H9 (cell line): Measurements from ENCODE around the gene FEN1. TPM values are rescaled to one million over a fixed set of nuclear protein-coding genes. Genes with fewer than 3 reads are reported as not detected.
A peak's percentile ranks its signal among the peaks of the same experiment; 100 is the strongest.

Source experiments
- DNase-seq: peaks from one replicate; pipeline ENCODE4 v3.0.0-alpha.2; 2017
- H2AFZ ChIP-seq: one replicate; pipeline ENCODE4 v1.6.1; 2013; ENCODE audit warnings: mild to moderate bottlenecking, low read length, control low read depth, moderate library complexity
- H2AK5ac ChIP-seq: 2 replicates; pipeline ENCODE4 v1.6.1; 2013; ENCODE audit warnings: low read length, control low read depth, mixed read lengths; ENCODE audit not compliant: insufficient read length
- H2BK120ac ChIP-seq: one replicate; pipeline ENCODE4 v1.6.1; 2013; ENCODE audit warnings: low read depth, mild to moderate bottlenecking, low read length, control low read depth, inconsistent platforms; ENCODE audit not compliant: poor library complexity, severe bottlenecking
- H2BK12ac ChIP-seq: 2 replicates; pipeline ENCODE4 v1.6.1; 2013; ENCODE audit warnings: low read length, control low read depth, mixed read lengths, low read depth; ENCODE audit not compliant: insufficient read length
- H2BK15ac ChIP-seq: 2 replicates; pipeline ENCODE4 v1.6.1; 2013; ENCODE audit warnings: low read depth, low read length, control low read depth
- H2BK20ac ChIP-seq: one replicate; pipeline ENCODE4 v1.6.1; 2013; ENCODE audit warnings: low read depth, mild to moderate bottlenecking, low read length, control low read depth, inconsistent platforms; ENCODE audit not compliant: poor library complexity, severe bottlenecking
- H2BK5ac ChIP-seq: 2 replicates; pipeline ENCODE4 v1.6.1; 2013; ENCODE audit warnings: low read length, control low read depth, mixed read lengths; ENCODE audit not compliant: insufficient read length
- H3K14ac ChIP-seq: 2 replicates; pipeline ENCODE4 v1.6.1; 2013; ENCODE audit warnings: low read length, control low read depth; ENCODE audit not compliant: insufficient read depth
- H3K18ac ChIP-seq: 2 replicates; pipeline ENCODE4 v1.6.1; 2013; ENCODE audit warnings: low read depth, mild to moderate bottlenecking, mixed read lengths, low read length, control low read depth; ENCODE audit not compliant: insufficient read length
- H3K23ac ChIP-seq: 2 replicates; pipeline ENCODE4 v1.6.1; 2013; ENCODE audit warnings: low read length, control low read depth, mixed read lengths, low read depth; ENCODE audit not compliant: insufficient read length
- H3K23me2 ChIP-seq: 2 replicates; pipeline ENCODE4 v1.6.1; 2013; ENCODE audit warnings: low read depth, mild to moderate bottlenecking, mixed read lengths, low read length, control low read depth; ENCODE audit not compliant: insufficient read length, poor library complexity, severe bottlenecking
- H3K27ac ChIP-seq: 2 replicates; pipeline ENCODE4 v1.5.1; 2013; ENCODE audit warnings: low read length, control low read depth, mixed read lengths, low read depth; ENCODE audit not compliant: insufficient read length
- H3K27me3 ChIP-seq: 2 replicates; pipeline ENCODE4 v1.6.1; 2013; ENCODE audit warnings: low read length, control low read depth, inconsistent platforms; ENCODE audit not compliant: insufficient read depth
- H3K4ac ChIP-seq: 2 replicates; pipeline ENCODE4 v1.6.1; 2013; ENCODE audit warnings: low read depth, mild to moderate bottlenecking, control low read depth, inconsistent platforms, low read length, moderate library complexity
- H3K4me1 ChIP-seq: 2 replicates; pipeline ENCODE4 v1.6.1; 2013; ENCODE audit warnings: low read length, control low read depth, inconsistent platforms; ENCODE audit not compliant: insufficient read depth
- H3K4me2 ChIP-seq: 2 replicates; pipeline ENCODE4 v1.6.1; 2013; ENCODE audit warnings: low read length, control low read depth, mixed read lengths; ENCODE audit not compliant: insufficient read length, insufficient read depth
- H3K56ac ChIP-seq: 2 replicates; pipeline ENCODE4 v1.6.1; 2013; ENCODE audit warnings: low read depth, mild to moderate bottlenecking, mixed read lengths, low read length, control low read depth; ENCODE audit not compliant: insufficient read length
- H3K79me1 ChIP-seq: 2 replicates; pipeline ENCODE4 v1.6.1; 2013; ENCODE audit warnings: low read depth, mild to moderate bottlenecking, moderate library complexity, low read length, control low read depth, inconsistent platforms; ENCODE audit not compliant: insufficient read depth, poor library complexity, severe bottlenecking
- H3K79me2 ChIP-seq: 2 replicates; pipeline ENCODE4 v1.6.1; 2013; ENCODE audit warnings: low read length, control low read depth, inconsistent platforms; ENCODE audit not compliant: insufficient read depth
- H3K9ac ChIP-seq: 2 replicates; pipeline ENCODE4 v1.6.1; 2013; ENCODE audit warnings: low read length, control low read depth, mixed read lengths; ENCODE audit not compliant: insufficient read length; ENCODE audit errors: extremely low read depth
- H3K9me3 ChIP-seq: one replicate; pipeline ENCODE4 v1.6.1; 2013; ENCODE audit warnings: low read depth, low read length, inconsistent platforms; ENCODE audit not compliant: control insufficient read depth
- H3T11ph ChIP-seq: one replicate; pipeline ENCODE4 v1.6.1; 2013; ENCODE audit warnings: mild to moderate bottlenecking, low read length, control low read depth, inconsistent platforms
- H4K20me1 ChIP-seq: one replicate; pipeline ENCODE4 v1.6.1; 2013; ENCODE audit not compliant: control insufficient read depth, insufficient read length, insufficient read depth
- H4K5ac ChIP-seq: 2 replicates; pipeline ENCODE4 v1.6.1; 2013; ENCODE audit warnings: low read depth, mild to moderate bottlenecking, mixed read lengths, low read length, control low read depth; ENCODE audit not compliant: insufficient read length
- H4K8ac ChIP-seq: replicated peaks from 2 replicates; pipeline ENCODE4 v1.6.1; 2013; ENCODE audit warnings: low read length, control low read depth, mixed read lengths, low read depth; ENCODE audit not compliant: insufficient read length
- H4K91ac ChIP-seq: 2 replicates; pipeline ENCODE4 v1.6.1; 2013; ENCODE audit warnings: low read depth, mild to moderate bottlenecking, moderate library complexity, mixed read lengths, low read length, control low read depth; ENCODE audit not compliant: insufficient read length
- H3K27ac Mint-ChIP-seq, 3 experiments: 2 replicates in 2 of 3; 3 replicates in 1 of 3; pipeline ENCODE4 v1.8.0; 2020 to 2021; ENCODE audit warnings: mixed read lengths in 3 of 3, mild to moderate bottlenecking in 1 of 3, moderate library complexity in 1 of 3
- H3K27me3 Mint-ChIP-seq: 2 replicates; pipeline ENCODE4 v1.8.0; 2021; ENCODE audit warnings: low read depth, mild to moderate bottlenecking, moderate library complexity, mixed read lengths
- H3K36me3 Mint-ChIP-seq, 3 experiments: 2 replicates in 2 of 3; 3 replicates in 1 of 3; pipeline ENCODE4 v1.8.0; 2020 to 2021; ENCODE audit warnings: low read depth in 3 of 3, mixed read lengths in 3 of 3; ENCODE audit not compliant: insufficient read depth in 1 of 3
- H3K4me1 Mint-ChIP-seq, 2 experiments: 2 replicates each; pipeline ENCODE4 v1.8.0; 2020; ENCODE audit warnings: mixed read lengths in 2 of 2
- H3K4me3 Mint-ChIP-seq, 2 experiments: 2 replicates in 1 of 2; 3 replicates in 1 of 2; pipeline ENCODE4 v1.8.0; 2020 to 2021; ENCODE audit warnings: mild to moderate bottlenecking in 2 of 2, mixed read lengths in 2 of 2, moderate library complexity in 1 of 2
- H3K9me3 Mint-ChIP-seq, 2 experiments: 2 replicates in 1 of 2; 3 replicates in 1 of 2; pipeline ENCODE4 v1.8.0; 2020; ENCODE audit warnings: mild to moderate bottlenecking in 2 of 2, mixed read lengths in 2 of 2, moderate library complexity in 1 of 2
- CTCF ChIP-seq: fragments of 200-600 bp; sonication (generic); conservative IDR thresholded peaks from 3 replicates; pipeline ENCODE4 v1.8.0; 2021; ENCODE audit warnings: antibody characterized with exemption, mild to moderate bottlenecking
- WGBS: extraction: QIAGEN DNeasy Blood & Tissue Kit; methylation state at CpG from one replicate; pipeline ENCODE4 v1.1.7; 2013; ENCODE audit warnings: missing lambda C conversion rate, low lambda C conversion rate, mixed read lengths; ENCODE audit not compliant: insufficient read length; ENCODE audit errors: extremely low coverage; 5-methylcytosine and 5-hydroxymethylcytosine counted together
- total RNA-seq: library from RNA; stranded (reverse); gene quantifications from 2 replicates; pipeline ENCODE4 v1.2.1, GENCODE V29; 2021

Gene FEN1
- total RNA-seq, 1 experiment from 2014 or later: 114 TPM

- no peaks in the 10 kb centered on the region for H3K23me2 ChIP-seq
- no peak overlapping the region for H3K9ac ChIP-seq
- no peak overlapping the region for H2BK5ac ChIP-seq
- no peak overlapping the region for H2BK20ac ChIP-seq
- no peak overlapping the region for H4K91ac ChIP-seq
- H2BK15ac ChIP-seq: no peak overlapping the region
- H3K79me1 ChIP-seq: no peaks in the 10 kb centered on the region
- no peak overlapping the region for H3K27ac ChIP-seq
- no peaks in the 10 kb centered on the region for H3K27me3 Mint-ChIP-seq
- no peaks in the 10 kb centered on the region for H4K20me1 ChIP-seq
- DNase-seq: no peak
- H3K36me3 Mint-ChIP-seq: peaks cover 37 to 83% (median 75%) of the 10 kb centered on the region in 3 experiments; a peak in 6 of 7 replicates
- H3K4me2 ChIP-seq: no peak overlapping the region
- no peak overlapping the region for H3K14ac ChIP-seq
- TF ChIP-seq CTCF: no peak
- no peak overlapping the region for H3K4me3 Mint-ChIP-seq
- H3T11ph ChIP-seq: no peak overlapping the region
- peaks cover 8 to 11% of the 10 kb centered on the region in 2 experiments; a peak in 1 of 4 replicates for H3K4me1 Mint-ChIP-seq
- no peaks in the 10 kb centered on the region; the same call in 1 of the 2 replicates for H3K79me2 ChIP-seq
- H3K18ac ChIP-seq: no peak overlapping the region
- no peak overlapping the region for H3K23ac ChIP-seq
- H3K9me3 ChIP-seq: no peaks in the 10 kb centered on the region
- H3K9me3 Mint-ChIP-seq: no peaks in the 10 kb centered on the region; a peak in 1 of 5 replicates
- no peak overlapping the region for H4K8ac ChIP-seq
- H3K27me3 ChIP-seq: no peaks in the 10 kb centered on the region
- no peaks in the 10 kb centered on the region for H3K4me1 ChIP-seq
- H2BK120ac ChIP-seq: no peak overlapping the region
- H4K5ac ChIP-seq: no peak overlapping the region
- no CpG with 5 or more reads among the region's 3 CpGs for WGBS
- no peak overlapping the region for H2BK12ac ChIP-seq
- H2AK5ac ChIP-seq: no peak overlapping the region
- no peak overlapping the region for H3K56ac ChIP-seq
- H3K27ac Mint-ChIP-seq: peak overlapping the region in 1 of 3 experiments; percentile 52; a peak in 2 of 7 replicates
- no peak overlapping the region for H2AFZ ChIP-seq
- no peak overlapping the region for H3K4ac ChIP-seq
These were observed 7.9 kb downstream of the FEN1 start for GRCh38 chr11:61800331-61801281.
